Liver (tissue), 9 donors: Measurements from ENCODE around the gene PLD4. TPM values are rescaled to one million over a fixed set of nuclear protein-coding genes. Genes with fewer than 3 reads are reported as not detected.
"Not testable (repeated sequence)": the region's sequence is repeated elsewhere in the genome, so short reads cannot be mapped to it uniquely, and the experiment has no call there.

Experiments
- DNase-seq: peaks from one replicate; pipeline ENCODE4 v3.0.0-alpha.2; 2017; ENCODE audit warnings: low spot score
- H3K27ac ChIP-seq, 2 donors: one replicate each; pipeline ENCODE4 v1.7.0; 2013; ENCODE audit warnings: inconsistent platforms in 2 of 2, low read length in 2 of 2, control low read depth in 1 of 2, low read depth in 1 of 2, mild to moderate bottlenecking in 1 of 2
- H3K27me3 ChIP-seq, 4 donors: one replicate each; pipeline versions ENCODE4 v1.6.1 to v1.7.0; 2013; ENCODE audit warnings: low read length in 3 of 4, inconsistent platforms in 1 of 4, mild to moderate bottlenecking in 1 of 4, moderate library complexity in 1 of 4; ENCODE audit not compliant: control insufficient read depth in 4 of 4, insufficient read depth in 4 of 4
- H3K36me3 ChIP-seq, 4 donors: one replicate each; pipeline versions ENCODE4 v1.6.1 to v1.7.0; 2013; ENCODE audit warnings: low read length in 3 of 4, mild to moderate bottlenecking in 3 of 4, low read depth in 1 of 4, moderate library complexity in 1 of 4; ENCODE audit not compliant: control insufficient read depth in 4 of 4, insufficient read depth in 3 of 4
- H3K4me1 ChIP-seq, 4 donors: one replicate each; pipeline versions ENCODE4 v1.6.1 to v1.7.0; 2013; ENCODE audit warnings: low read length in 3 of 4, mild to moderate bottlenecking in 3 of 4, moderate library complexity in 1 of 4; ENCODE audit not compliant: control insufficient read depth in 4 of 4, insufficient read depth in 4 of 4
- H3K4me3 ChIP-seq, 3 donors: one replicate each; pipeline versions ENCODE4 v1.6.1 to v1.7.0; 2013; ENCODE audit warnings: low read length in 3 of 3, control low read depth in 1 of 3, low read depth in 1 of 3, mild to moderate bottlenecking in 1 of 3
- H3K9ac ChIP-seq, 2 donors: one replicate each; pipeline ENCODE4 v1.7.0; 2013; ENCODE audit warnings: low read length in 2 of 2, mild to moderate bottlenecking in 2 of 2, moderate library complexity in 2 of 2, control low read depth in 1 of 2, low read depth in 1 of 2
- H3K9me3 ChIP-seq, 4 donors: one replicate each; pipeline versions ENCODE4 v1.6.1 to v1.7.0; 2013; ENCODE audit warnings: low read length in 3 of 4; ENCODE audit not compliant: control insufficient read depth in 4 of 4
- GABPA ChIP-seq, 2 donors: IDR thresholded peaks in 1 of 2; conservative IDR thresholded peaks in 1 of 2; 2 replicates each; pipeline ENCODE4 v1.6.1; 2016; ENCODE audit warnings: antibody characterized with exemption in 2 of 2, mild to moderate bottlenecking in 1 of 2, moderate library complexity in 1 of 2
- RXRA ChIP-seq, 2 donors: IDR thresholded peaks; 2 replicates each; pipeline ENCODE4 v1.6.1; 2017 to 2018; ENCODE audit warnings: antibody characterized with exemption in 2 of 2, mild to moderate bottlenecking in 1 of 2
- SP1 ChIP-seq: IDR thresholded peaks from 2 replicates; pipeline ENCODE4 v1.6.1; 2018; ENCODE audit warnings: antibody characterized with exemption, mild to moderate bottlenecking
- TAF1 ChIP-seq: conservative IDR thresholded peaks from 2 replicates; pipeline ENCODE4 v1.6.1; 2016; ENCODE audit warnings: antibody characterized with exemption, mild to moderate bottlenecking
- WGBS: extraction: QIAGEN DNeasy Blood & Tissue Kit; methylation state at CpG from one replicate; pipeline ENCODE4 v1.1.7; 2013; 5-methylcytosine and 5-hydroxymethylcytosine counted together
- polyA plus RNA-seq, 2 donors: library from polyadenylated mRNA; stranded (reverse) in 1 of 2; unstranded in 1 of 2; fragments of 200-250 nt in 1 of 2; fragments of >200 nt in 1 of 2; fragmentation: Nextera tagmentation in 1 of 2; extraction: Ambion mirVana in 1 of 2; gene quantifications; one replicate each; pipeline versions ENCODE4 v1.2.1 to v1.2.3, GENCODE V29; 2013 to 2015
- total RNA-seq, 2 donors: library from RNA; depleted of rRNA; stranded (reverse); fragments of >200 nt; gene quantifications; one replicate each; pipeline ENCODE4 v1.2.3, GENCODE V29; 2014
- TF ChIP-seq, protein P1 (sequence below): IDR thresholded peaks from 2 replicates; pipeline ENCODE4 v1.6.1; 2016; ENCODE audit warnings: antibody characterized with exemption, mild to moderate bottlenecking
- TF ChIP-seq, protein P2 (sequence below): fragments of 150-350 bp; IDR thresholded peaks from 2 replicates; pipeline ENCODE4 v1.5.1; 2017; ENCODE audit warnings: improper control_type of control experiment, low read depth, low read length; ENCODE audit not compliant: missing input control
- TF ChIP-seq, protein P3 (sequence below): IDR thresholded peaks from 2 replicates; pipeline ENCODE4 v1.6.1; 2016; ENCODE audit warnings: antibody characterized with exemption
- donor health status: healthy.
- donor health status: healthy.
- donor health status: healthy.
- donor health status: healthy.
- donor health status: healthy.

Gene PLD4
- total and polyA plus RNA-seq, 4 donors: under 0.01 to 14.5 (median 0.35) TPM

DNA sequence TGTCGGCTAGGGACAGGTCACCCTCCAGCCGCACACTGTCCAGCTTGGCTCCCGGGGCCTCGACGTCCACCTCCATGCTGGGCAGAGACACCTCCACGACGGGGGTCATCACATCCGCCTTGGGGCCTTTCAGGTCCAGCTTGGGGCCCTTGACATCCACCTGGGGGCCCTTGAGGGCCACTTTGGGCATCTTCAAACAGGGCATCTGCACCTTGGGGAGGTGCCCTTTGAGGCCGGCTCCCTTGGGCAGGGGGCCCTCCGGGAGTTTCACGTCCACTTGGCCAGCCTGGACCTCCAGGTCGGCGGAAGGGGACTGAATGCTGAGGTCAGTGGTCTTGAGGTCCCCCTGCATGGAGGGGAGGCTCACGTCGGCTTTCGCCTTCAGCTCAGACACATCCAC is 17.9 kb downstream of the PLD4 start (continued):
- TF ChIP-seq, protein P1, sequence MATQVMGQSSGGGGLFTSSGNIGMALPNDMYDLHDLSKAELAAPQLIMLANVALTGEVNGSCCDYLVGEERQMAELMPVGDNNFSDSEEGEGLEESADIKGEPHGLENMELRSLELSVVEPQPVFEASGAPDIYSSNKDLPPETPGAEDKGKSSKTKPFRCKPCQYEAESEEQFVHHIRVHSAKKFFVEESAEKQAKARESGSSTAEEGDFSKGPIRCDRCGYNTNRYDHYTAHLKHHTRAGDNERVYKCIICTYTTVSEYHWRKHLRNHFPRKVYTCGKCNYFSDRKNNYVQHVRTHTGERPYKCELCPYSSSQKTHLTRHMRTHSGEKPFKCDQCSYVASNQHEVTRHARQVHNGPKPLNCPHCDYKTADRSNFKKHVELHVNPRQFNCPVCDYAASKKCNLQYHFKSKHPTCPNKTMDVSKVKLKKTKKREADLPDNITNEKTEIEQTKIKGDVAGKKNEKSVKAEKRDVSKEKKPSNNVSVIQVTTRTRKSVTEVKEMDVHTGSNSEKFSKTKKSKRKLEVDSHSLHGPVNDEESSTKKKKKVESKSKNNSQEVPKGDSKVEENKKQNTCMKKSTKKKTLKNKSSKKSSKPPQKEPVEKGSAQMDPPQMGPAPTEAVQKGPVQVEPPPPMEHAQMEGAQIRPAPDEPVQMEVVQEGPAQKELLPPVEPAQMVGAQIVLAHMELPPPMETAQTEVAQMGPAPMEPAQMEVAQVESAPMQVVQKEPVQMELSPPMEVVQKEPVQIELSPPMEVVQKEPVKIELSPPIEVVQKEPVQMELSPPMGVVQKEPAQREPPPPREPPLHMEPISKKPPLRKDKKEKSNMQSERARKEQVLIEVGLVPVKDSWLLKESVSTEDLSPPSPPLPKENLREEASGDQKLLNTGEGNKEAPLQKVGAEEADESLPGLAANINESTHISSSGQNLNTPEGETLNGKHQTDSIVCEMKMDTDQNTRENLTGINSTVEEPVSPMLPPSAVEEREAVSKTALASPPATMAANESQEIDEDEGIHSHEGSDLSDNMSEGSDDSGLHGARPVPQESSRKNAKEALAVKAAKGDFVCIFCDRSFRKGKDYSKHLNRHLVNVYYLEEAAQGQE: no peak
- TF ChIP-seq, protein P2, sequence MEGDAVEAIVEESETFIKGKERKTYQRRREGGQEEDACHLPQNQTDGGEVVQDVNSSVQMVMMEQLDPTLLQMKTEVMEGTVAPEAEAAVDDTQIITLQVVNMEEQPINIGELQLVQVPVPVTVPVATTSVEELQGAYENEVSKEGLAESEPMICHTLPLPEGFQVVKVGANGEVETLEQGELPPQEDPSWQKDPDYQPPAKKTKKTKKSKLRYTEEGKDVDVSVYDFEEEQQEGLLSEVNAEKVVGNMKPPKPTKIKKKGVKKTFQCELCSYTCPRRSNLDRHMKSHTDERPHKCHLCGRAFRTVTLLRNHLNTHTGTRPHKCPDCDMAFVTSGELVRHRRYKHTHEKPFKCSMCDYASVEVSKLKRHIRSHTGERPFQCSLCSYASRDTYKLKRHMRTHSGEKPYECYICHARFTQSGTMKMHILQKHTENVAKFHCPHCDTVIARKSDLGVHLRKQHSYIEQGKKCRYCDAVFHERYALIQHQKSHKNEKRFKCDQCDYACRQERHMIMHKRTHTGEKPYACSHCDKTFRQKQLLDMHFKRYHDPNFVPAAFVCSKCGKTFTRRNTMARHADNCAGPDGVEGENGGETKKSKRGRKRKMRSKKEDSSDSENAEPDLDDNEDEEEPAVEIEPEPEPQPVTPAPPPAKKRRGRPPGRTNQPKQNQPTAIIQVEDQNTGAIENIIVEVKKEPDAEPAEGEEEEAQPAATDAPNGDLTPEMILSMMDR: no peak
- no peak for TF ChIP-seq SP1
- no peak for TF ChIP-seq GABPA (IDR thresholded peaks at IDR 0.05 in 1 of 2, conservative IDR thresholded peaks at IDR 0.05 in 1 of 2)
- TF ChIP-seq RXRA (IDR thresholded peaks at IDR 0.05): no peak
- TF ChIP-seq TAF1: no peak
- TF ChIP-seq, protein P3, sequence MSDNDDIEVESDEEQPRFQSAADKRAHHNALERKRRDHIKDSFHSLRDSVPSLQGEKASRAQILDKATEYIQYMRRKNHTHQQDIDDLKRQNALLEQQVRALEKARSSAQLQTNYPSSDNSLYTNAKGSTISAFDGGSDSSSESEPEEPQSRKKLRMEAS: no peak

DNA sequence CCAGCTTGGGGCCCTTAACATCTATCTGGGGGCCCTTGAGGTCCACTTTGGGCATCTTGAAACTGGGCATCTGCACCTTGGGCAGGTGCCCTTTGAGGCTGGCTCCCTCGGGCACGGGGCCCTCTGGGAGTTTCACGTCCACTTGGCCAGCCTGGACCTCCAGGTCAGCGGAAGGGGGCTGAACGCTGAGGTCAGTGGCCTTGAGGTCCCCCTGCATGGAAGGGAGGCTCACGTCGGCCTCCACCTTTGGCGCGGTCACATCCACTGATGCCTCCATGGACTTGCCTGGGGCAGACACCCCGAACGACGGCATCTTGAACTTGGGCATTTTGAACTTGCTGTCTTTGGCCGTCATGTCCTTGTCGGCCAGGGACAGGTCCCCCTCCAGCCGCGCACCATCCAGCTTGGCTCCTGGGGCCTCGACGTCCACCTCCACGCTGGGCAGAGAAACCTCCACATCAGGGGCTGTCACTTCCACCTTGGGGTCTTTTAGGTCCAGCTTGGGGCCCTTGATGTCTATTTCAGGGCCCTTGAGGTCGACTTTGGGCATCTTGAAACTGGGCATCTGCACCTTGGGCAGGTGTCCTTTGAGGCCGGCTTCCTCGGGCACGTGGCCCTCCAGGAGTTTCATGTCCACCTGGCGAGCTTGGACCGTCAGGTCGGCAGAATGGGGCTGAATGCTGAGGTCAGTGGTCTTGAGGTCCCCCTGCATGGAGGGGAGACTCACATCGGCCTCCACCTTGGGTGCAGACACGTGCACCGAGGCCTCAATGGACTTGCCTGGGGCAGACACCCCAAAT is 18.7 kb downstream of the PLD4 start:
- H3K9ac ChIP-seq, H3K9me3 ChIP-seq, H3K4me1 ChIP-seq, DNase-seq, H3K4me3 ChIP-seq, H3K27ac ChIP-seq, H3K27me3 ChIP-seq, H3K36me3 ChIP-seq: not testable (repeated sequence)
- WGBS: 93% methylated on average over 29 of the region's 29 CpGs

DNA sequence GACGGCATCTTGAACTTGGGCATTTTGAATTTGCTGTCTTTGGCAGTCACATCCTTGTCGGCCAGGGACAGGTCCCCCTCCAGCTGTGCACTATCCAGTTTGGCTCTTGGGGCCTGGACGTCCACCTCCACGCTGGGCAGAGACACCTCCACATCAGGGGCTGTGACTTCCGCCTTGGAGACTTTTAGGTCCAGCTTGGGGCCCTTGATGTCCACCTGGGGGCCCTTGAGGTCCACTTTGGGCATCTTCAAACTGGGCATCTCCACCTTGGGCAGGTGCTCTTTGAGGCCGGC is 19.3 kb downstream of the PLD4 start:
- H3K9ac ChIP-seq, H3K27me3 ChIP-seq, H3K27ac ChIP-seq, DNase-seq, H3K4me3 ChIP-seq, H3K9me3 ChIP-seq, H3K4me1 ChIP-seq, H3K36me3 ChIP-seq: not testable (repeated sequence)
- WGBS: 89% methylated on average over 6 of the region's 6 CpGs

DNA sequence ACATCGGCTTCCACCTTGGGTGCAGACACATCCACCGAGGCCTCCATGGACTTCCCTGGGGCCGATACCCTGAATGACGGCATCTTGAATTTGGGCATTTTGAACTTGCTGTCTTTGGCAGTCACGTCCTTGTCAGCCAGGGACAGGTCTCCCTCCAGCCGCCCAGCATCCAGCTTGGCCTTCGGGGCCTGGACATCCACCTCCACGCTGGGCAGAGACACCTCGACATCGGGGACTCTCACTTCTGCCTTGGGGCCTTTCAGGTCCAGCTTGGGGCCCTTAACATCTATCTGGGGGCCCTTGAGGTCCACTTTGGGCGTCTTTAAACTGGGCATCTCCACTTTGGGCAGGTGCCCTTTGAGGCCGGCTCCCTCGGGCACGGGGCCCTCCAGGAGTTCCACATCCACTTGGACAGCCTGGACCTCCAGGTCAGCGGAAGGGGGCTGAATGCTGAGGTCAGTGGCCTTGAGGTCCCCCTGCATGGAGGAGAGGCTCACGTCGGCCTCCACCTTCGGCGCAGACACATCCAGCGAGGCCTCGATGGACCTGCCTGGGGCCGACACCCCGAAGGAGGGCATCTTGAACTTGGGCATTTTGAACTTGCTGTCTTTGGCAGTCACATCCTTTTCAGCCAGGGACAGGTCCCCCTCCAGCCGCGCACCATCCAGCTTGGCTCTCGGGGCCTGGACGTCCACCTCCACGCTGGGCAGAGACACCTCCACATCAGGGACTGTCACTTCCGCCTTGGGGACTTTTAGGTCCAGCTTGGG is 19.9 kb downstream of the PLD4 start:
- H3K9me3 ChIP-seq, H3K27ac ChIP-seq, H3K4me1 ChIP-seq, H3K36me3 ChIP-seq, H3K27me3 ChIP-seq, H3K9ac ChIP-seq, DNase-seq, H3K4me3 ChIP-seq: not testable (repeated sequence)
- WGBS: 93% methylated on average over 29 of the region's 29 CpGs

DNA sequence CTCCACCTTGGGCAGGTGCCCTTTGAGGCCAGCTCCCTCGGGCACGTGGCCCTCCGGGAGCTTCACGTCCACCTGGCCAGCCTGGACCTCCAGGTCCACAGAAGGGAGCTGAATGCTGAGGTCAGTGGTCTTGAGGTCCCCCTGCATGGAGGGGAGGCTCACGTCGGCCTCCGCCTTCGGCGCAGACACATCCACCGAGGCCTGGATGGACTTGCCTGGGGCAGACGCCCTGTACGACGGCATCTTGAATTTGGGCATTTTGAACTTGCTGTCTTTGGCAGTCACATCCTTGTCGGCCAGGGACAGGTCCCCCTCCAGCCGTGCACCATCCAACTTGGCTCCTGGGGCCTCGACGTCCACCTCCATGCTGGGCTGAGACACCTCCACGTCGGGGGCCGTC is 20.6 kb downstream of the PLD4 start:
- H3K27me3 ChIP-seq, DNase-seq, H3K9ac ChIP-seq, H3K27ac ChIP-seq, H3K4me3 ChIP-seq, H3K36me3 ChIP-seq, H3K4me1 ChIP-seq, H3K9me3 ChIP-seq: not testable (repeated sequence)
- WGBS: 93% methylated on average over 20 of the region's 20 CpGs
